Measurements from ENCODE around the gene AFF1.

Gene AFF1, protein sequence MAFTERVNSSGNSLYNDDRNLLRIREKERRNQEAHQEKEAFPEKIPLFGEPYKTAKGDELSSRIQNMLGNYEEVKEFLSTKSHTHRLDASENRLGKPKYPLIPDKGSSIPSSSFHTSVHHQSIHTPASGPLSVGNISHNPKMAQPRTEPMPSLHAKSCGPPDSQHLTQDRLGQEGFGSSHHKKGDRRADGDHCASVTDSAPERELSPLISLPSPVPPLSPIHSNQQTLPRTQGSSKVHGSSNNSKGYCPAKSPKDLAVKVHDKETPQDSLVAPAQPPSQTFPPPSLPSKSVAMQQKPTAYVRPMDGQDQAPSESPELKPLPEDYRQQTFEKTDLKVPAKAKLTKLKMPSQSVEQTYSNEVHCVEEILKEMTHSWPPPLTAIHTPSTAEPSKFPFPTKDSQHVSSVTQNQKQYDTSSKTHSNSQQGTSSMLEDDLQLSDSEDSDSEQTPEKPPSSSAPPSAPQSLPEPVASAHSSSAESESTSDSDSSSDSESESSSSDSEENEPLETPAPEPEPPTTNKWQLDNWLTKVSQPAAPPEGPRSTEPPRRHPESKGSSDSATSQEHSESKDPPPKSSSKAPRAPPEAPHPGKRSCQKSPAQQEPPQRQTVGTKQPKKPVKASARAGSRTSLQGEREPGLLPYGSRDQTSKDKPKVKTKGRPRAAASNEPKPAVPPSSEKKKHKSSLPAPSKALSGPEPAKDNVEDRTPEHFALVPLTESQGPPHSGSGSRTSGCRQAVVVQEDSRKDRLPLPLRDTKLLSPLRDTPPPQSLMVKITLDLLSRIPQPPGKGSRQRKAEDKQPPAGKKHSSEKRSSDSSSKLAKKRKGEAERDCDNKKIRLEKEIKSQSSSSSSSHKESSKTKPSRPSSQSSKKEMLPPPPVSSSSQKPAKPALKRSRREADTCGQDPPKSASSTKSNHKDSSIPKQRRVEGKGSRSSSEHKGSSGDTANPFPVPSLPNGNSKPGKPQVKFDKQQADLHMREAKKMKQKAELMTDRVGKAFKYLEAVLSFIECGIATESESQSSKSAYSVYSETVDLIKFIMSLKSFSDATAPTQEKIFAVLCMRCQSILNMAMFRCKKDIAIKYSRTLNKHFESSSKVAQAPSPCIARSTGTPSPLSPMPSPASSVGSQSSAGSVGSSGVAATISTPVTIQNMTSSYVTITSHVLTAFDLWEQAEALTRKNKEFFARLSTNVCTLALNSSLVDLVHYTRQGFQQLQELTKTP

DNA sequence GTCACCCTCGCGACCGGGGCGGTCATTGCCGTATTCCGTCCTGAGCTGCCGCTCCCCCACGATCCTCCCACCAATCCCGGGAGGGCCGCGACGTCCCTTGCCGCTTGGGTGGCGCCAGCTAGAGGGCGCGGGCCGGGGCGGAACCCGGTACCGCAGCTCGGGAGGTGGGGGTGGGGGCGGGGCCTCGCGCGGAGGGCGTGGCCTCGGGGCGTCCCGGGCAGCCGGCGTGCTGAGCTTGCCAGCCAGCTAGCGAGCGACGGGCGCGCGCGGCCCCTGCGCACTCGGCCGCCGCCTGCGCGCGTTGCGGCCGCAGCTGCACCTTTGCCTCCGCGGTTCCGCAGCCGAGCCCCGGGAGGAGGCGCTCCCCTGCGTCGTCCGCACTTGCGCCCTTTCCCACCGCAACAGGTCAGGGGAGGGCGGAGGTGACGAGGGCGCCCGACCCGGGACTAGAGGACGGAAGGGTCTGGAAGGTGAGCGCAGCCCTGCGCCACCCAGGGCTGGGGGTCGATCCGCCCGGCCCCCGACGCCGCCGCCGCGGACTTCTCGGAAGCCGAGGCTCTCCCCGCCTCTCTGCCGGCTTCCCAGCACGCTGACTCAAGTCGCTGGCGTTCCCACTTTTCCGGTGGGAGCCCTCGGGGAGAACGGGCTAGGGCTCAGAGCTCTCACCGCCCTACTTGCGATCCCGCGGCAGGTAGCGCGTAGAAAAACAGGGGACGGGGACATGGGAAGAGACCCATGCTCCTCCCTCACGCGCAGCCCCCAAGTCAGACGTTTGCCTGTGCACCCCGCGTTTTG is at the start of gene AFF1:
Gene AFF1, plus strand, starts transcription at position 241 of the 795 bp plus-strand sequence. CDS start 13,523 bp downstream, outside the sequence.
- DNase-seq, result peak; percentile 72

DNA sequence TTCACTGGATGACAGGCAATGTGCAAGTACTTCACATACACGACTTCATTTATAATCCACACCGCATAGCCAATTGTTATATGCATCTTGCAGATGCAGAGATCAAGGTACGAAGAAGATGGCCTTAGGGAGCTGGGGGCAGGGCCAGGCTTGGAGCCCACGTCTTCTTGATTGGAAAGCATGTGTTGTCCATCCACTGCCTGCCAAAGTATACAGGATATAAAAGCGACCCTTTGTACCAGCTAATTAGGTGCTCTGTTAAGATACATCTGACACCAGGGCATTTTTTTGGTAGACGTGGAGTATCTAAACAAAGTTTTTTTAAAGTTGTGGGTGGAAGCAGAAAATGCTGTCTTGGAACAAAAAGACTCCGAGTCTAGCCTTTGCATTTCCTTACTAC is 44.0 kb upstream of the AFF1 start:
- DNase-seq, result no peak

DNA sequence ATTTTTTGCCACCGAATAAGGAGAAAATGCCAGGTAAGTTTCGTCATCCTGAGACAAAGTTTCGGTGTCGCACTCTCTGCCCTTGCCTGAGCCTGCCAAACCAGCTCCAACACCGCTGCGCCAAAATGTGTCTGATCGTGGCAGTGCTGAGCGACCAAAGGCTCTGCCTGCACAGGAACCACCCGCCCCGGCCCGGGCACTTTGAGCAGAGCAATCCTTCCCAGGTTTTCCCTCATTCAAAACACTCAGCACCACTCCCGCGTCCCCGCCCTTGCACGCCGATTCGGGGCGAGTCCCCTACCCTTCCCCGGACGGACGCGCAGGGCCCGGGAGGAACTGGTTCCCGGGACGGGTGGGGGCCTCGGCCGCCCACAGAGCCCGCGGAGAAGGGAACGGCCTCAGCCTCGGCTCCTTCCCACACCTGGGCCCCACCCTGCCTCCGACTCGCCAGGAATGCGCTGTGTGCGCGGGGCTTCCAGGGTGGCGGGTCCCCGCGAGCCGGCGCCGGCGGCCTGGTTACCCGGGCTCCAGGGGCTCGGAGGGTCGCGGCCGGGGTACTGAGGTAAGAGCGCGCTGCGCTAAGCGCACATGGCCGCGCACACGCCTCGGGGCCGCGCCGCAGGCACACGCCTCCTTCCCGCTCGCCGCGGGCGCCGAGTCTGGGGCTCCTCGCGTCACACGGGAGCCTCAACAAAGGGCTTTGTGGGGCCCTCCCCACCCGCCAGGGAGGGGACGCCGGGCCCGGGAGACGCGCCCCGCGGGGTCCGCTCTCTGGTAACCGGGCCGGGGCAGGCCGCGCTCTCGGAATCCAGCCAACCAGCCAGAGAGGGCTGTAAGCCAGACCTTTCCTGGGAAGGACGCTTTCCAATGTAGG is 42.8 kb upstream of the AFF1 start, which contains the start of gene C4orf36:
Gene C4orf36, minus strand, starts transcription at position 661 of the 874 bp plus-strand sequence. CDS start 902 bp downstream, outside the sequence.
- DNase-seq, result no peak

DNA sequence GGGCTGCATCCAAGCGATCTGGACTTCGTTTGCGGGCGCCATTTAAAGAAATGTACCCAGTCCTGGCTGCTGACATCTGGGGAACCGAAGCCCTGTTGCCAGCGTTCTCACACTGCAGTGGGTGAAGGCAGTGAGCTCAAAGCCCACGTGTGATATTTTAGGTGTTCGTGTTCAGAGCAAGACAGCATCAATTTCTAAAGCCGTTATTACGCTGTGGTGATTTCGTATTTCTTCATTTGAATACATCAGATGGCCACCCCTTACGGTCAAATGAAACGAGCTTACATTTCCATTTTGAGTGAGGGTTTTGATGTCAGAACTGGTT is 42.2 kb upstream of the AFF1 start:
- DNase-seq, result no peak

DNA sequence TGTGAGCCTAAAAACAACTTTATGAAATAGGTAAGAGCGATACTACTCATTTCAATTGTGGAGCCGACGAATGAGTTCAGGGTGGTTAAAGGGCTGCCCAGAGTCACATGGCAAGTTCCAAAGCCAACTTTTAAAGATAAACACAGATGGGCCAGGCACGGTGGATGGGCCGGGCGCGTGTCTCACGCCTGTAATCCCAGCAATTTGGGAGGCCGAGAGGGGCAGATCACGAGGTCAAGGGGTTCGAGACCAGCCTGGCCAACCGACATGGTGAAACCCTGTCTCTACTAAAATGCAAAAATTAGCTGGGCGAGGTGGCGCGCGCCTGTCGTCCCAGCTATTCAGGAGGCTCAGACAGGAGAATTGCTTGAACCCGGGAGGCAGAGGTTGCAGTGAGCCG is 41.7 kb upstream of the AFF1 start:
- DNase-seq, result no peak

DNA sequence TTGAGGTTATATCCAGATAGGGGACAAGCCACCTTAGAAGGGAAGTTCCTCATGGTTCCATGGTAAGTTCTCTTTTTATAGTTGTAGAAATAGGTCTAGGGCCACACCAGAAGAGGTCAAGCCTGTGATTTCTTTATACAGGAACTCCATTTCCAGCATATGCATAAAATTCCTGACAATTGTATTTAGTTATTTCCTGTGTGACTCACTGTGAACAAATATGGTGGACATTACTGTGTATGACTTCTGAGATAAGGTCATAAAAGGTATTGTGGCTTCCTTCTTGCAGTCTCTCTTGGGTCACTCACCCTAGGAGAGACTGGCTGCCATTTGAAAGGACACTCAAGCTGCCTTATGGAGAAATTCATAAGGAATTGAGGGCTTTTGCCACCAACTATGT is 40.4 kb upstream of the AFF1 start:
- DNase-seq, result no peak

DNA sequence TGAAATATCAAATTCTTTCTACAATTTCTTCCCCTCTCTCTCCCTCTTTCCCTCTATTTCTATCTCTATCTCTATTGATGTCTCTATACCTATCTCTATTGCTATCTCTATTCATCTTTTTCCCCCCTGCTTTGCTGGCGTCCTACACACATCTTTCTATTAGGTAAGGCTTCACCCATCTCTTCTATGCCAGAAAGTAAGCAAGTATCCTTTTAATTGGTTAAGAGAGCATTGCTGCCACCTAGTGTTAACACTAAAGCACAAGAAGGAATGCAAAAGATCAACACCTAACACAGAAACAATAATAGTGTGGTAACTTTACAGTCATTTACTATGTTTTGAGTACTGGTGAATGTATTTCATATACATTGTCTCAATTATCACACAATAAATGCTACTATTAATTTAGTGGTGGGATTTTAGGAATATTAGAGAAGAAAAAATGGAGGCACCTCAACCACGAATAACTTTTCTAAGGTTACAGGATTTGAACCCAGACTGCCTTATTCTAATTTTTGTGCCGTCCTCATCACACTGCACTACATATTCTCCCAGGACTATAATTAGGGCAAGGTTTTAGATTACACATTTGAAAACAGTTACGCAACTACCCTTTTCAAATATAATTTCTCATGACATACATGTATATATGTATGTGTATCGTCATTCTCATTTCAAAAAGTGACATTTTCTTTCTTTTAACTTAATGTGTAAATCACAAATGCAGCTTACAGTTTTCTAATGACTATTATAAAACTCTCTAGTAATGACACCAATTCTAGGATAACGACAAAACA is 38.9 kb upstream of the AFF1 start:
- no peak for DNase-seq

DNA sequence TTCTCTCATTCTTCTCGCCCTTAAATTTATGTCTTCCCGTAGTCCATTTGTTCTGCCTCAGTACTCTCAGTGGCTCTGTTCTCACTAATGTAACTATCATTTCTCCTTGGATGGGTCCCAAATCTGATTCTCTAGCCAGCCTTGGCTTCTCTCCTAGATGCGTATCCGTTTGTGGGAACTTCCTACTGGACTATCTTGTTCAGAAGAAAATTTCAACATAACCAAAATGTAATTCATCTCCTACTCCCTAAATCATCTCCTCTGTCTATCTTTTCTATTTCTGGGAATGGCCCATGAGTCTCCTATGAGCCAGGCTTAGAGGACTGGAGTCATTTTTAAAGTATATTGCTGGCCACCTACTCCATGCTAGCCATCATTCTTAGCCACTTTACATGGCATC is 38.2 kb upstream of the AFF1 start:
- DNase-seq, result no peak

DNA sequence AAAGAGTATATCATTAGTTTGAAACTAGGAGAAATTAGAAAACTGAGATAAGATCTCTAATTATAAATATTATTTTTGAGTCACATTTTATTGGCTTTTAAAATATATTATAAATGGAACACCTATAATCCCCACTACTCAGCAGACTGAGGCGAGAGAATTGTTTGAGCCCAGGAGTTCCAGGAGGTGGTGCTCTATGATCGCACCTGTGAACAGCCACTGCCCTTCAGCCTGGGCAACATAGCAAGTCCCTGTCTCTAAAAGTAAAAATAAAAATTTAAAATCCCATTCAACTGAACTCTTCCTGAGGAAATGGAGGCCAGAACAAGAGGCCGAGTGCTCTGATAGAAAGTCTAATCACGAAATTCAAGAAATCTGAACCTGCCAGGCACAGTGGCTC is 36.2 kb upstream of the AFF1 start:
- DNase-seq, result no peak

DNA sequence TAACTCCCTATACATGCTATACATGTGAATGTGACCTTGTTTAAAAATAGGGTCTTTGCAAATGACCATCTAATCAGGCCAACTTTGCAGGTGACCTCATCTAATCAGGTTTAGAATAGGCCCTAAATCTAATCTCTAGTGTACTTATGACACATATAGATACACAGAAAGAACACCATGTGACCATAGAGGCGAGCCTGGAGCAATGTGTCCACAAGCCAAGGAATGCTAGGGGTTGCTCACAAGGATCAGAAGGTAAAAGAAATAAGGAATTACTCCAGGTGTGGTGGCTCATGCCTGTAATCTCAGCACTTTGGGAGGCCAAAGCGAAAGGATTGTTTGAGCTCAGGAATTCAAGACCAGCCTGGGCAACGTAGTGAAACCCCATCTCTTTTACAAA is 32.9 kb upstream of the AFF1 start:
- no peak for DNase-seq

DNA sequence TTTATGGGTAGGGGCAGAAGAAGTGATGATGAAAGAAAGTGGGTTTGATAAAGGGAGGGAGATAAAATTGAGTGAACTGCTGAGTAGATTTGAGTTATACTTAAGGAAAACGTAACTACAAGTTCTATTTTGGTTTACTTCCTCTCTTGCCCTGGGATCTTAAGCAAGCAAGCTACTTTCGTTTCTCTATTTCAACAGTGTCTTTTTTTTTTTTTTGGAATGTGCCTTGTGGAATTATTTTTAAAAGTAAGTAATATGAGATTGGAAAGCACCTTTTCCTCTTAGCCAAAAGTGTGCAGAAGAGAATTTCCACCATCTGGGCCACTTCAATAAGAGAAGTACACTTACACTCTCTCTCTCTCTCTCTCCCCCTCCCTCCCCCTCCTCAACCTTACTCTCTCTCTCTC is 26.6 kb upstream of the AFF1 start:
- DNase-seq, result no peak

DNA sequence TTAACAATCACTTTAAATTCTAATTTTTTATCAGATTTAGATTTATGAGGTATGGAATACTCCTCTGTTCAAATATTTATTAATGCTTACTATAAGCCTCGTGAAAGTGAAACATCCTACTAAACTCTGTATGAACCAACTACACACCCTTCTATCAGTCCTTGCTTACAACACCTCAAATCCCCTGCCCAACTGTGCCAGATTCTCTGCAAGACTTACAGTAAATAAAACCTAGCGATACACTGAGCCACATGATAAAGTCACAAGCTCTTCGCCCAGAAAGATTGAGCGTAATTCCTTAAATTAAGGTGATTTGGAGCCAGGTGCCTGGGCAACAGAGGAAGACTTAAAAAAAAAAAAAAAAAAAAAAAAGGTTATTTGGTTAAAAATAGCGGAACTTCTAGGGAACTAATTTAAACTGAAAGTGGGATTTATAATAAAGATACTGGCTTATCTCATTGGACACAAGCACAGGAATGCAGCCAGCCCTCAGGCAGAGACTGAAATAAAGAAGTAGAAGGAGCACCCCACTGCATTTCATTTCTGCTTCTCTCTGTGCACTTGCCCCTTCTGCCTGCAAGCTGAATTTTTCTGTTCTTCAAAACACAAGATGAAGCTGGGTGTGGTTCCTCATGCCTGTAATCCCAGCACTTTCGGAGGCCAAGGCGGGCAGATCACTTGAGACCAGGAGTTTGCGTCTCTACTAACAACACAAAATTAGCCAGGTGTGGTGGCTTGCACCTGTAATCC is 25.1 kb upstream of the AFF1 start:
- DNase-seq, result no peak

DNA sequence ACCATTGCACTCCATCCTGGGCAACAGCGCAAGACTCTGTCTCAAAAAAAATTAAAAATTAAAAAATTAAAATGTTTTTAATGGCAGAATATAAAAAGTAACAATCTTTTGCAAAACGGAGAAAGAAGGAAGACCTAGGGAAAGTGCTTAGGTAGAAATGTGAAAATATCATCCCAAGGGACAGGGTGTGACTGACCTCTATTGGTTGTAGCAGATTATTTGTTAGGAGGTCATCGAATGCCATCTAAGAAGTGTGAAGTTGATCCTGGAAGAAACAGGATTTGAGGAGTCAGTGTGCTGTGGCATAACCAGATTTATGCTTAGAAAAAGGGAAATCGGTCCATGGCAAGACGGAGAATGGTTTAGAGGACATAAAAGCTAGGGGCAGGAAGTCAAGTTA is 24.4 kb upstream of the AFF1 start:
- DNase-seq, result no peak

DNA sequence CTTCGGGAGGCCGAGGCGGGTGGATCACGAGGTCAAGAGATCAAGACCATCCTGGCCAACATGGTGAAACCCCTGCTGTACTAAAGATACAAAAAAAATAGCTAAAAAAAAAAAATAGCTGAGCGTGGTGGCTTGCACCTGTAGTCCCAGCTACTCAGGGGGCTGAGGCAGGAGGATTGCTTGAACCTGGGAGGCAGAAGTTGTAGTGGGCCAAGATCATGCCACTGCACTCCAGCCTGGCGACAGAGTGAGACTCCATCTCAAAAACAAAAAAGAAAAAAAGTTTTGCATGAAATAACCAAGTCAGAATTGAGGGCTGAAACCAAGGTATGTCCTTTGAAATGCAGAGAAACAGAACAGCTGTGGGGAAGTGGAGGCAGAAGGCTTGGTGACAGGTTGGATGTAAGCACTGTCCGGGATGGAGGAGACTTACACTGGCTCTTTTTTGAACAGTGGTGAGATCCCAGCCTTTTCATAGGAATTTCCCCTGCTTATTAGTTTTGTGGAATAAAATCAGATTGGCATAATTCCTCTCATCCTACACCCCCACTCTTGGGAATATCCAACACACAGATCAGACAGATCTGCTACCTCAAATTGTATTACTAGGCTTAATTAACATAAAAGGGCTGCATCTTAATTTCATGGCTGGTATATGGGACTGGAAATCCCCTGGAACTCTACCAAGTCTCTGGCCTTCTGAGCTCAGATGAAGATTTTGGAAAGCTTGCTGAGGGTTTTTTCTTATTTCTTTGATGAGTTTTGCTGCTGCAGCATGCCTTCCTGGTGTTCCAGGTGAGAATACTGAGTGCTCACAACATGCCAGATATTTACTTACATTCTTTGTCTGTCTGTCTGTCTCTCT is 23.8 kb upstream of the AFF1 start:
- no peak for DNase-seq

DNA sequence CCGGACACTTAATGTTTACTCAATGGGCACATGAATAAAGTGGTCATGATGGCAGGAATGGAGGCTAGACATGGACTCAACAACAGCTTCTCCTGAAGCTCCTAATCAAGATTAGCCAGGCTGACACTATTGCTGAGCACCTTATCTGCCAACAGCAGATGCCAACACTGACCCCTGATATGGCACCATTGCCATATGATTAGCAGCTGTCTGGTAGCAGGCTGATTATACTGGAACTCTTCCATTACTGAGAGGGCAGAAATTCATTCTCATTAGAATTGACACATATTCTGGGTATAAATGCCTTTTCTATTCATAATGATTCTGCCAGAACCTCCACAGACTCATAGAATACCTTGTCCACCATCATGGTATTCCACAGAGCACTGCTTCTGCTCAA is 18.4 kb upstream of the AFF1 start:
- DNase-seq, result no peak

DNA sequence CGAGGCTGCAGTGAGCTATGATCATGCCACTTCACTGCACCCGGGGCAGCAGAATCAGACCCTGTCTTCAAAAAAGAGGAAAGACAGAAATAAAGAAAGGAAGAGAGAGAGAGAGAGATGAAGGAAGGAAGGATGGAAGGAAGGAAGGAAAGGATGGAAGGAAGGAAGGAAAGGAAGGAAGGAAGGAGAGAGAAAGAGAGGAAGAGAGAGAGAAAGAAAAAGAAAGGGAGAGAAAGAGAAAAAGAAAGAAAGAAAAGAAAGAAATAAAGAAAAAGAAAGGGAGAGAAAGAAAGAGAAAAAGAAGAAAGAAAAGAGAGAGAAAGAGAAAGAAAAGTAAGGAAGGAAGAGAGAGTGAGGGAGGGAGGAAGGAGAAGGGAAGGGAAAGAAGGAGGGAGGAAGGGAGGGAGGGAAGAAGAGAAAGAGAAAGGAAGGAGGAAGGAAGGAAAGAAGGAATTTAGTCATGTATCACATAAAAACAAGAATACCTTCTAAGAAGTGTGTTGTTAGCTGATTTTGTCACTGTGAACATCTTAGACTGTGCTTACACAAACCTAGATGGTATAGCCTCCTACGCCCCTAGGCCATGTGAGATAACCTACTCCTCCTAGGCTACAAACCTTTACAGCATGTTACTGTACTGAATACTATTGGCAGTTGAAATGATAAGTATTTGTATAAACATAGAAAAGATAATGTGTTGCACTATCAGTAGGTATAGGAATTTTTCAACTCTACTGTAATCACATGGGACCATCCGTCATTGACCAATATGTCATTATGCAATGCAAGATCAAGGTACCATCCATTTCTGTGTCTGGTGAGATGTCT is 17.4 kb upstream of the AFF1 start:
- no peak for DNase-seq

DNA sequence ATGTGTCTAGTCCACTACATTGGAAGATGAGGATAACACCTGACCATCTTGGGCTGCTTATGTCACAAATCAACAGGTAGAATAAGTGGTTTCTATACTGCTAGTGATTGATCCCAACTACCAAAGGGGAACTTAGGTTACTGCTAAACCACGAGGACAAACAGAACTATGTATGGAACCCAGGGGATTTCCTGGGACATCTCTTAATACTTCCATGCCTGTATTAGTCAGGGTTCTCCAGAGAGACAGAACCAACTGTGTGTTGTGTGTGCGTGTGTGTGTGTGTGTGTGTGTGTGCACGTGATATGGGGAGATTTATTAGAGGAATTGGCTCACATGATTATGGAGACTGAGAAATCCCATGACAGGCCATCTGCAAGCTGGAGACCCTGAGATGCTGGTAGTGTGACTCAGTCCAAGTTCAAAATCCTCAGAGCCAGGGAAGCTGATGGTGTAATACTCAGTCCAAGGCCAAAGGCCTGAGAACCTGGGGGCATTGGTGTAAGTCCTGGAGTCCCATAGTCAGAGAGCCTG is 16.2 kb upstream of the AFF1 start:
- no peak for DNase-seq

All from NCI-H446 treated with DMSO at 0.1 percent for 48 hours (cell line).